ENCODE data around the gene ROR2. TPM values are rescaled to one million over a fixed set of nuclear protein-coding genes. Genes with fewer than 3 reads are reported as not detected.

ROR2 gene
- total RNA-seq, 1 experiment from 2014 or later: not detected

DNA sequence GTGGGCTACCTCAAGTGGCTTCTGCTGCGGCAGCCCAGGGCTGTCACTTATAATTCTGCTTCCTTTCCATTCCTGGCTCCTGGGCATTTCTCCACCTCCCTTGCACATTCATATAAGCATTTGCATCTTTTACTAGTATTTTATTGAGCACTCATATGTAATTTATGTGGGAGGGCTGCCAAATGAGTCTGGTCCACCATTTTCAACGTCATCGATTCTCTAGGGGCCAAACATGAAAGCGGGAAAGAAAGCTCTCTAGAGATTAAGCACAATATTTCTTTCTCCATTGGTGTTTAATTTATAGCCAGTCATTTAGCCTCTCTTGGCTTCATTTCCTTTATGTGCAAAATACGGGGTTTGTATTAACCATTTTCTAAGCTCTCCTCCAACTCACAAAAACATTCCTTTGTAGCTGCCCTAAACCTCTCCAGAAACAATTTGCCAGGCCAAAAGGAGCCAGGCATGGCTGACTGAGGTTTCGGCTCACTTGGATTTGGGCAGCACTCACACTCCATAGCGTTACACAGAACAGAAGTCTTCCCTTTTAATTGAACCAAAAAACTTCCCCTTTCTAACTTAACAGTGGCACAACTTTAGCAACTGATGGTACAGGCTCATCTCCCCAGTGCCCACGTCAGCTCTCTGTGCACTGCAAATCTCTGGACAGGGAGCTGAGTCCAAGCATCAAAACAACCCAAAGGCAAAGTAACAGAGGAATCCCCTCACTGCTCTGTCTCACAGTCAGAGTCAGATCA is 183.5 kb downstream of the ROR2 start:
- CTCF ChIA-PET: no interaction called here
- no peak overlapping the region for H3K27ac Mint-ChIP-seq (ENCODE audit: unreplicated experiment)
- H3K4me3 Mint-ChIP-seq (ENCODE audit: low read depth, unreplicated experiment): no peak overlapping the region
- no peak for TF ChIP-seq CTCF (IDR thresholded peaks at IDR 0.05; ENCODE audit: unreplicated experiment)
- no peaks in the 10 kb centered on the region for H3K36me3 Mint-ChIP-seq (ENCODE audit: insufficient read depth, unreplicated experiment)
- H3K27me3 Mint-ChIP-seq (ENCODE audit: unreplicated experiment): peaks cover 85% of the 10 kb centered on the region
- BruUV-seq (replicated peaks): no TSS peak
- H3K4me1 Mint-ChIP-seq (ENCODE audit: low read depth, unreplicated experiment): peaks cover 3% of the 10 kb centered on the region
- no peak for DNase-seq
- intact Hi-C loops (cut with micrococcal nuclease; ENCODE audit: unreplicated experiment): no loop called here
- H3K9me3 Mint-ChIP-seq (ENCODE audit: low read depth, unreplicated experiment): peaks cover 8% of the 10 kb centered on the region

DNA sequence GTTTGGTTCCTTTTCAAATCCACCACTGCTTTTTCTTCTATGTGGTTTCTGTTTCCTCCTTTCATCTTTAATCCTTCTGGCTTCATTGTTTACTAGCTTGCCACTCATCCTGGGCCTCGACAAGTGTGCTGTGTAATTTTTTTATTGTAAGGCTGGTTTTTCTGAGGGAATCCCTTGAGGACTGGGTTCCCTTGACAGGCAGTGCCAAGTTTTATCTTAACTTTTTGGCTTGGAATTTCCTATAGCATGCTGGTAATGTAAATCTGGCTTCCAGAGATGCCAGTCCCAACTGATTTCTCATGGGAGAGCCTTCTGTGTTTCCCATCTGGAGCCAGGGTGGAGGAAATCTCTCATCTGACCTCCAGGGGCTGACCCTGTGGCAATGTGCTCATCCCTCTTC is 184.7 kb downstream of the ROR2 start:
- H3K27ac Mint-ChIP-seq (ENCODE audit: unreplicated experiment): no peak overlapping the region
- no TSS peak for BruUV-seq (replicated peaks)
- no peaks in the 10 kb centered on the region for H3K4me1 Mint-ChIP-seq (ENCODE audit: low read depth, unreplicated experiment)
- intact Hi-C loops (cut with micrococcal nuclease; ENCODE audit: unreplicated experiment): no loop called here
- H3K9me3 Mint-ChIP-seq (ENCODE audit: low read depth, unreplicated experiment): peaks cover 8% of the 10 kb centered on the region
- DNase-seq: no peak
- CTCF ChIA-PET: no interaction called here
- no peak for TF ChIP-seq CTCF (IDR thresholded peaks at IDR 0.05; ENCODE audit: unreplicated experiment)
- peaks cover 75% of the 10 kb centered on the region for H3K27me3 Mint-ChIP-seq (ENCODE audit: unreplicated experiment)
- H3K4me3 Mint-ChIP-seq (ENCODE audit: low read depth, unreplicated experiment): no peak overlapping the region
- H3K36me3 Mint-ChIP-seq (ENCODE audit: insufficient read depth, unreplicated experiment): no peaks in the 10 kb centered on the region

DNA sequence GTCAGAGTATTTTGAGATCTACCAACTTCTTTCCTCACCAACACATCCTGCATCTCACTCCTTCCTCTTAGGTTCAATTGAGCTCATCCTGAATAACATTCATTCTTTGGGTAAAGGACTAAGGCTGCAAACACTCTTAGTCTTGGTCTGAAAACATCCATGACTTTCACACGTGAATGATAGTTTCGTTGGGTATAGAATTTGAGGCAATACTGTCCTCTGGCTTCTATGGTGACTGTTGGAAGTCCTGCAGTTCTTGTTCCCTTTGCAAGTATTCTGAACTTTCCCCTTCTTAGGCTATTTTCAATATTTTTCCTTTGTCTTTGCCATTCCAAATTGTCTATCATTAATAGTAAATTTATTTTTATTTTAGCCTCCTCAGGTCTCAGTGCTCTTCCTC is 185.4 kb downstream of the ROR2 start:
- TF ChIP-seq CTCF (IDR thresholded peaks at IDR 0.05; ENCODE audit: unreplicated experiment): no peak
- no TSS peak for BruUV-seq (replicated peaks)
- peaks cover 8% of the 10 kb centered on the region for H3K9me3 Mint-ChIP-seq (ENCODE audit: low read depth, unreplicated experiment)
- H3K4me1 Mint-ChIP-seq (ENCODE audit: low read depth, unreplicated experiment): no peaks in the 10 kb centered on the region
- H3K27me3 Mint-ChIP-seq (ENCODE audit: unreplicated experiment): peaks cover 69% of the 10 kb centered on the region
- H3K27ac Mint-ChIP-seq (ENCODE audit: unreplicated experiment): no peak overlapping the region
- CTCF ChIA-PET: interaction anchor here (0.8 kb wide), 1 partner anchor 59 kb away, joined by 4 read pairs; no protein-coding TSS in a partner anchor
- no peak overlapping the region for H3K4me3 Mint-ChIP-seq (ENCODE audit: low read depth, unreplicated experiment)
- intact Hi-C loops (cut with micrococcal nuclease; ENCODE audit: unreplicated experiment): no loop called here
- H3K36me3 Mint-ChIP-seq (ENCODE audit: insufficient read depth, unreplicated experiment): no peaks in the 10 kb centered on the region
- DNase-seq: no peak

DNA sequence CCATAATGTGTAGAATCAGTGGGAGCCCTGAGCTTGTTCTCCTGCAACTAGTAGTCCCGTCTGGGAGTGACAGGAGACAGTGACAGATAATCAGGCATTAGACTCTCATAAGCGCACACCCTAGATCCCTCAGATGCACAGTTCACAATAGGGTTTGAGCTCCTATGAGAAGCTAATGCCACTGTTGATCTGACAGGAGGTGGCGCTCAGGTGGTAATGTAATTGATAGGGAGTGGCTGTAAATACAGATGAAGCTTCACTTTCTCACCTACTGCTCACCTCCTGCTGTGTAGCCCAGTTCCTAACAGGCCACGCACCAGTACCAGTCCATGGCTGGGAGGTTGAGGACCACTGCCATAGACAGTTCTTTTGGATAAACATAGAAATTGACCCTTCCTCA is 188.7 kb downstream of the ROR2 start:
- H3K27ac Mint-ChIP-seq (ENCODE audit: unreplicated experiment): no peak overlapping the region
- DNase-seq: no peak
- CTCF ChIA-PET: no interaction called here

More for the DNA sequence above, 188.7 kb downstream of the ROR2 start:
- H3K36me3 Mint-ChIP-seq (ENCODE audit: insufficient read depth, unreplicated experiment): no peaks in the 10 kb centered on the region
- peaks cover 36% of the 10 kb centered on the region for H3K27me3 Mint-ChIP-seq (ENCODE audit: unreplicated experiment)
- H3K4me3 Mint-ChIP-seq (ENCODE audit: low read depth, unreplicated experiment): no peak overlapping the region
- BruUV-seq (replicated peaks): no TSS peak
- peaks cover 9% of the 10 kb centered on the region for H3K4me1 Mint-ChIP-seq (ENCODE audit: low read depth, unreplicated experiment)
- TF ChIP-seq CTCF (IDR thresholded peaks at IDR 0.05; ENCODE audit: unreplicated experiment): no peak
- intact Hi-C loops (cut with micrococcal nuclease; ENCODE audit: unreplicated experiment): no loop called here
- peaks cover 8% of the 10 kb centered on the region for H3K9me3 Mint-ChIP-seq (ENCODE audit: low read depth, unreplicated experiment)
